ENCODE data around the gene GPX1.
A peak's percentile ranks its signal among the peaks of the same experiment; 100 is the strongest.
"Not testable (repeated sequence)": the region's sequence is repeated elsewhere in the genome, so short reads cannot be mapped to it uniquely, and the experiment has no call there.

Gene GPX1

DNA sequence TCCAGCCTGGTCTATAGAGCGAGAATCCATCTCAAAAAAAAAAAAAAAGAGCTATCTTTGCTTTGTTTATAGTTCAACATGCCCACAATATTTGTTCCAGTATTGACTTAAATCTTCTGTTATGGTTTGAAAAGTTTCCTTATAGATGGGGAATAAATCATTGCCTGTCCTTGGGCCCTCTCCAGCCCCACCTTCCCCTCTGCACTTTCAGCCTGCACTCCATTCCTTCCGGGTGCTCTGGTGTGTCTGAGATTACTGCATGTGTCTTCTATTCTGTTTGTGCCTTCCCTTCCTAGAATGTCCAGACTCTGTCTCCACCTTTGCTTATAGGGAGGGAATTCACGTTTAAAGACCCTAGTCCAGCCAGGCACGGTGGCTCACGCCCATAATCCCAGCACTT lies 25.2 kb upstream of the GPX1 start:
- H3K4me1 Mint-ChIP-seq = peaks cover 42% of the 10 kb centered on the region
- H3K9me3 Mint-ChIP-seq = peaks cover 3% of the 10 kb centered on the region
- no peaks in the 10 kb centered on the region for H3K27me3 Mint-ChIP-seq
- H3K36me3 Mint-ChIP-seq = peaks cover 13% of the 10 kb centered on the region
- no peak for DNase-seq (ENCODE audit: low spot score in 2 of 2)
- H3K4me3 Mint-ChIP-seq = no peak overlapping the region
- no peak for ATAC-seq (ENCODE audit: low read depth)
- peak overlapping the region; percentile 79 for H3K27ac Mint-ChIP-seq

DNA sequence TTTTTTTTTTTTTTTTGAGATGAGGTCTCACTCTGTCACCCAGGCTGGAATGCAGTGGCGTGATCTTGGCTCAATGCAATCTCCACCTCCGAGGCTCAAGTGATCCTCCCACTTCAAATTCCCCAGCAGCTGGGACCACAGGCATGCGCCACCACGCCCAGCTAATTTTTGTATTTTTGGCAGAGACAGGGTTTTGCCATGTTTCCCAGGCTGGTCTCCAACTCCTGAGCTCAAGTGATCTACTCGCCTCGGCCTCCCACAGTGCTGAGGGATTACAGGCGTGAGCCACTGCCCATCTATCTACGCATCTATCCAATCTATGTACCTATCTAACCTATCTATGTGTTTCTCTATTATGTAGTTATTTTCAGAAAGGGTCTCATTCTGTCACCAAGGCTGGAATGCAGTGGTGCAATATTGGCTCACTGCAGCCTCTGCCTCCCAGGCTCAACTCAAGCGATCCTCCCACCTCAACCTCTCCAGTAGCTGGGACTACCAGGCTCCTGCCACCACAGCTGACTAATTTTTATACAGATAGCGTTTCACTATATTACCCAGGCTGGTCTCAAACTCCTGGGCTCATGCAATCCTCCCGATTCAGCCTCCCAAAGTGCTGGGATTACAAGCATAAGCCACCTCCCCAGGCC lies 20.2 kb upstream of the GPX1 start:
- Mint-ChIP-seq H3K9me3 (peaks cover 6% of the 10 kb centered on the region), H3K27me3 (no peaks in the 10 kb centered on the region), H3K27ac (peak overlapping the region; percentile 17), H3K4me1 (peaks cover 23% of the 10 kb centered on the region), H3K4me3 (peak overlapping the region; percentile 17), H3K36me3 (peaks cover 18% of the 10 kb centered on the region)
- no peak for DNase-seq (ENCODE audit: low spot score in 2 of 2)
- ATAC-seq (ENCODE audit: low read depth) = no peak

GRCh38 chr3:49377483-49377882 lies 19.3 kb upstream of the GPX1 start:
- peak overlapping the region; percentile 60 for H3K27ac Mint-ChIP-seq
- no peak for DNase-seq (ENCODE audit: low spot score in 2 of 2)
- H3K9me3 Mint-ChIP-seq = peaks cover 6% of the 10 kb centered on the region
- peaks cover 21% of the 10 kb centered on the region for H3K4me1 Mint-ChIP-seq
- no peak overlapping the region for H3K4me3 Mint-ChIP-seq
- peak; percentile 43 for ATAC-seq (ENCODE audit: low read depth)
- no peaks in the 10 kb centered on the region for H3K27me3 Mint-ChIP-seq
- H3K36me3 Mint-ChIP-seq = peaks cover 21% of the 10 kb centered on the region

DNA sequence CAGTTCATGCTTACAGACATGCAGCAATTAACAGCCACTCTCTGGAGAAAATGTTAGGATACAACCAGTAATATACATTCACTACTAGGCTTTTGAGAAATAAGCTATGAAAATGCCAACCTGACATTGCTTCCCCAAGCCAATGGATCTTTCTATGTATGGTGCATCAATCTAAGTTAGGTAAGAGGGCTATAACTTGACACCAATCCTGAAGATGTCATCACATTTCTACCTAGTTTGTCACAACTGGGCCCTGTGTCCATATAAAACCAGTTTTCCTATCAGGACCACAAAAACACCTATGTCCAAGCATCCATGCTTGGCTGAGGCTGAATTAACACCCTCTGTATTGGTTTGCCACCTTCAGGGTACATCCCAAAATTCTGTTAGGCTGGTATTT lies 13.8 kb upstream of the GPX1 start:
- peaks cover 24% of the 10 kb centered on the region for H3K36me3 Mint-ChIP-seq
- DNase-seq (ENCODE audit: low spot score in 2 of 2) (no peak), ATAC-seq (ENCODE audit: low read depth) (no peak)
- no peak overlapping the region for H3K4me3 Mint-ChIP-seq
- no peaks in the 10 kb centered on the region for H3K27me3 Mint-ChIP-seq
- peak overlapping the region; percentile 58 for H3K27ac Mint-ChIP-seq
- H3K9me3 Mint-ChIP-seq = no peaks in the 10 kb centered on the region
- H3K4me1 Mint-ChIP-seq = peaks cover 7% of the 10 kb centered on the region

DNA sequence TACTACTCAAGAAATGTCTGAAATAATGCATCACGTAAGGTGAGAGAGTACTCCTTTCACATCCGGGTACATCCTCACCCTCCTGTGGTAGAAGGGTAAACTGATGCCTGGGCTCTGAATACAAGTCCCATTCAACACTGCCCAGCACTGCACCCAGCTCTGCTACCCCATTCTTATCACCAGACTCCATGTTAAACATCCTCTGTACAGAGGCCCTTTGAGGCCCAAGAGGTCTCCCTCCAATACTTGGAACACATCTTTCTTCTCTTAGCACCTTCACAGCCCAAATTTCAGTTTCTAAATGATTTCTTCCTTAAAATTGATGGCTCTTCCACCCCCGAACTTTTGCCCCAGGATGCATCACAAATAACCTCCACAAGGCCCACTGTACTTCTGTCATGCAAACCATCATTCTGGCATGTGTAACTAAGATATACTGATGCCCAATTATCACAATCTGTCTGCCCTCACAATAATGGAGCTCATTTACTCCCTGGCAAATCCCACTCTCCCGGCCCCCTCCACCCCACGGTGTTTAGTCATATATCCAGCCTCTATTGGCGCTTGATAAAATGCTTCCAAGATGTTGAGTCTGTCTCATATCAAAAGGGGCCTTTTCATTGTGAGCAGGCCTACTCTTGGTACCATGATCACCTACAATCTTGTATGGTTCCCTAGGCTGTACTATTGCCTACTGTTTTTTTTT lies 12.6 kb upstream of the GPX1 start:
- Mint-ChIP-seq H3K9me3 (no peaks in the 10 kb centered on the region), H3K4me3 (no peak overlapping the region), H3K4me1 (peaks cover 9% of the 10 kb centered on the region), H3K36me3 (peaks cover 27% of the 10 kb centered on the region), H3K27ac (peak overlapping the region; percentile 18), H3K27me3 (no peaks in the 10 kb centered on the region)
- ATAC-seq (ENCODE audit: low read depth) (no peak), DNase-seq (ENCODE audit: low spot score in 2 of 2) (no peak)

- peaks cover 4% of the 10 kb centered on the region for H3K4me1 Mint-ChIP-seq
- peaks cover 12% of the 10 kb centered on the region for H3K36me3 Mint-ChIP-seq
- ATAC-seq (ENCODE audit: low read depth) = no peak
- H3K4me3 Mint-ChIP-seq = no peak overlapping the region
- no peaks in the 10 kb centered on the region for H3K9me3 Mint-ChIP-seq
- H3K27me3 Mint-ChIP-seq = no peaks in the 10 kb centered on the region
- peak overlapping the region; percentile 47 for H3K27ac Mint-ChIP-seq
- no peak for DNase-seq (ENCODE audit: low spot score in 2 of 2)
These were observed 4.4 kb upstream of the GPX1 start for GRCh38 chr3:49362561-49362960.

GRCh38 chr3:49359623-49360022 lies 1.5 kb upstream of the GPX1 start:
- peaks cover 13% of the 10 kb centered on the region for H3K36me3 Mint-ChIP-seq
- H3K27ac Mint-ChIP-seq = peak overlapping the region; percentile 91
- no peak overlapping the region for H3K4me3 Mint-ChIP-seq
- DNase-seq (ENCODE audit: low spot score in 2 of 2) (no peak), ATAC-seq (ENCODE audit: low read depth) (no peak)
- H3K4me1 Mint-ChIP-seq = peaks cover 11% of the 10 kb centered on the region
- no peaks in the 10 kb centered on the region for H3K27me3 Mint-ChIP-seq
- H3K9me3 Mint-ChIP-seq = no peaks in the 10 kb centered on the region

GRCh38 chr3:49358884-49359225 lies 702 bp upstream of the GPX1 start:
- DNase-seq (ENCODE audit: low spot score in 2 of 2) (no peak), ATAC-seq (ENCODE audit: low read depth) (no peak)
- peaks cover 14% of the 10 kb centered on the region for H3K36me3 Mint-ChIP-seq
- H3K27me3 Mint-ChIP-seq = no peaks in the 10 kb centered on the region
- H3K9me3 Mint-ChIP-seq = no peaks in the 10 kb centered on the region
- H3K27ac Mint-ChIP-seq = peak overlapping the region; percentile 91
- H3K4me3 Mint-ChIP-seq = peak overlapping the region; percentile 97
- H3K4me1 Mint-ChIP-seq = peaks cover 12% of the 10 kb centered on the region

- peak overlapping the region; percentile 97 for H3K4me3 Mint-ChIP-seq
- peak overlapping the region; percentile 91 for H3K27ac Mint-ChIP-seq
- not testable (repeated sequence) for H3K27me3 Mint-ChIP-seq, H3K9me3 Mint-ChIP-seq
- peak; percentile 34 for ATAC-seq (ENCODE audit: low read depth)
- H3K36me3 Mint-ChIP-seq = peaks cover 13% of the 10 kb centered on the region
- H3K4me1 Mint-ChIP-seq = peaks cover 17% of the 10 kb centered on the region
- peak; percentile 18 to 49 for DNase-seq (ENCODE audit: low spot score in 2 of 2)
These were observed 523 bp downstream of the GPX1 start for GRCh38 chr3:49357443-49358216.

DNA sequence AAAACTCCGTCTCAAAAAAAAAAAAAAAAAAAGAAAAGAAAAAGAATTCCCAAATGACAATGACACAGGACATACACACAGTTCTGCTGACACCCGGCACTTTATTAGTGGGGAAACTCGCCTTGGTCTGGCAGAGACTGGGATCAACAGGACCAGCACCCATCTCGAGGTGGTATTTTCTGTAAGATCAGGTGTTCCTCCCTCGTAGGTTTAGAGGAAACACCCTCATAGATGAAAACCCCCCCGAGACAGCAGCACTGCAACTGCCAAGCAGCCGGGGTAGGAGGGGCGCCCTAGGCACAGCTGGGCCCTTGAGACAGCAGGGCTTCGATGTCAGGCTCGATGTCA lies 1.1 kb downstream of the GPX1 start:
- Mint-ChIP-seq H3K27ac (peak overlapping the region; percentile 91), H3K4me3 (peak overlapping the region; percentile 97), H3K4me1 (peaks cover 20% of the 10 kb centered on the region)
- H3K27me3 Mint-ChIP-seq, H3K9me3 Mint-ChIP-seq, H3K36me3 Mint-ChIP-seq: not testable (repeated sequence)
- ATAC-seq (ENCODE audit: low read depth) (peak; percentile 78), DNase-seq (ENCODE audit: low spot score in 2 of 2) (peak in 1 of 2 donors; percentile 54)

DNA sequence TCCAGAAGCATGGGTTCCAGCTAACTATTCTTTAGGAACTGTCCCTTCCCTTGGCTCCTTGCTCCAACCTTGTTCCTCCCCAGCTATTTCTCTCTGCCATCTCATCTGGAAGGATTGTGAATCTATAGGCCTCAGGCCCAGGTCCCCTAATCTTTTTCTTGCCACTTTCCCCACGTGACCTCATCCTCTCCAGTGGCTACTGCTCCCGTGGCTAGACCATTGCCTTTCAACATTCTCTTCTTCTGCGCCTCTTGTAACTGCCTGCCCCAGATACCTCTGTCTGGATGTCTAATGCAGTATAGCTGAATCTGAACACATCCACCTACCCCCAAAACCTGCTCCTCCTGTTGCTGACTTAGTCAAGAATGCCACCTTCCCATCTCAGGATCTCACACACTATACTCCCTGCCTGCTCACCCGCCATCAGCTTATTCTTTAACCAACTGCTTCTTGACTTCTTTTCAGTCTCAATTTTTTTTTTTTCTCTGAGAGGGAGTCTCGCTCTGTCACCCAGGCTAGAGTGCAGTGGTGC lies 5.2 kb downstream of the GPX1 start:
- DNase-seq (ENCODE audit: low spot score in 2 of 2) = no peak
- Mint-ChIP-seq H3K9me3 (no peaks in the 10 kb centered on the region), H3K36me3 (peaks cover 8% of the 10 kb centered on the region), H3K27me3 (no peaks in the 10 kb centered on the region), H3K4me1 (peaks cover 24% of the 10 kb centered on the region), H3K4me3 (no peak overlapping the region), H3K27ac (peak overlapping the region; percentile 32)
- ATAC-seq (ENCODE audit: low read depth) = no peak

- H3K27ac Mint-ChIP-seq = peak overlapping the region; percentile 51
- H3K9me3 Mint-ChIP-seq = no peaks in the 10 kb centered on the region
- peaks cover 20% of the 10 kb centered on the region for H3K4me1 Mint-ChIP-seq
- ATAC-seq (ENCODE audit: low read depth) (no peak), DNase-seq (ENCODE audit: low spot score in 2 of 2) (no peak)
- H3K27me3 Mint-ChIP-seq = no peaks in the 10 kb centered on the region
- H3K4me3 Mint-ChIP-seq = no peak overlapping the region
- peaks cover 8% of the 10 kb centered on the region for H3K36me3 Mint-ChIP-seq
These were observed 5.9 kb downstream of the GPX1 start for GRCh38 chr3:49352281-49352680.

- DNase-seq (ENCODE audit: low spot score in 2 of 2) (no peak), ATAC-seq (ENCODE audit: low read depth) (no peak)
- Mint-ChIP-seq H3K9me3 (no peaks in the 10 kb centered on the region), H3K4me3 (peak overlapping the region; percentile 25), H3K4me1 (peaks cover 24% of the 10 kb centered on the region), H3K27ac (peak overlapping the region; percentile 51), H3K27me3 (no peaks in the 10 kb centered on the region), H3K36me3 (peaks cover 8% of the 10 kb centered on the region)
These were observed 6.6 kb downstream of the GPX1 start for GRCh38 chr3:49351521-49352011.

Data from memory B cell (primary cell).